ENCODE results near the gene RAB43. TPM values are rescaled to one million over a fixed set of nuclear protein-coding genes. Genes with fewer than 3 reads are reported as not detected.

RAB43 gene
- polyA plus RNA-seq, 5 donors = 5.1 to 12.8 (median 9.3) TPM

DNA sequence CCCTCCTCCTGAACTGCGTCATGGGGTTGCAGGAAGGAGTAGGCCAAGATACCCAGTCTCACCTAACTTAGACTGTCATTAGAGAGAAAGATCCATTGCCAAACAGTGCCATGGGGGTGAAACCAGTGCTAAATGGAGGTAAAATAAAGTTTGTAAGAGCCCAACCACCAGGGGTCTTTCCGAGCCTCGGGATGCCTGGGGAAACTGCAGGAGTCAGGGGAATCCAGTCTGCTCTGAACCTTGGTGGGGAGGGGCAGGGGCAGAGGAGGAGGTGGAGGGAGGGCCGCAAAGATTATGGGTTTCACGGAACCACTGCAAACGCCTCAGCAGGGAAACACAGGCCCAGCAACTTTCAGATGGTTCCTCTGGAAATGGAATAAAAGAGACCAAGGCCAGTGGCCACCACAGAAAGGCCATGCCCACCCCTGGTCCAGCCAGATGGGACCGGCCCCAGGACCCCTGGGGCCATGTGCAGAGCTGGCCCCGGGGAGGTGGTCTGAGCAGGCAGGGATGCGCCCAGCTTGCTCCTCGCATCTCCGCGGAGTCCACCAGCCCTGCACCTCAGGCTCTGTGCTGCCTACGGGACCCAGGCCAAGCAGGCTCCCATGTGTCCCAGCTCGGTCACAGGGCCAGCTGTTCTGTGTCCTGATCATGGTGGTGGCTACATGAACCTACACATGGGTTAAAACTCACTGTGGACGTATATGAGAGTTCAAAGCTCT, 80.9 kb downstream of the RAB43 start:
- DNase-seq = no peak

DNA sequence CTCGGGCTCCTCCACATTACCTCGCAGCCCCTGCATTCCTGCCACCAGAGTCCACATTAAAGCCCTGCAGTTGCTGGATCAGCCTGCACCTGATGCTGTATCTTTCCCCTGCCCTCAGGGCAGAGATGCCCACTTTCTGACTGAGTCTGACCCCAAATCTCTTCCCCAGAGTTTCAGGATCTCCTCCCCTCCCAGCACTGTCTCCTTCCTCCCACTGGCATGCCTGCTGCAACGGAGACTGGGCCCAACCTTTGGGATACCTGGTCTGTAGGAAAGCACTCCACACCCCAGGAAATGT, 81.6 kb downstream of the RAB43 start:
- no peak for DNase-seq

GRCh38 chr3:129039271-129040038, 82.1 kb downstream of the RAB43 start:
- no peak for DNase-seq

DNA sequence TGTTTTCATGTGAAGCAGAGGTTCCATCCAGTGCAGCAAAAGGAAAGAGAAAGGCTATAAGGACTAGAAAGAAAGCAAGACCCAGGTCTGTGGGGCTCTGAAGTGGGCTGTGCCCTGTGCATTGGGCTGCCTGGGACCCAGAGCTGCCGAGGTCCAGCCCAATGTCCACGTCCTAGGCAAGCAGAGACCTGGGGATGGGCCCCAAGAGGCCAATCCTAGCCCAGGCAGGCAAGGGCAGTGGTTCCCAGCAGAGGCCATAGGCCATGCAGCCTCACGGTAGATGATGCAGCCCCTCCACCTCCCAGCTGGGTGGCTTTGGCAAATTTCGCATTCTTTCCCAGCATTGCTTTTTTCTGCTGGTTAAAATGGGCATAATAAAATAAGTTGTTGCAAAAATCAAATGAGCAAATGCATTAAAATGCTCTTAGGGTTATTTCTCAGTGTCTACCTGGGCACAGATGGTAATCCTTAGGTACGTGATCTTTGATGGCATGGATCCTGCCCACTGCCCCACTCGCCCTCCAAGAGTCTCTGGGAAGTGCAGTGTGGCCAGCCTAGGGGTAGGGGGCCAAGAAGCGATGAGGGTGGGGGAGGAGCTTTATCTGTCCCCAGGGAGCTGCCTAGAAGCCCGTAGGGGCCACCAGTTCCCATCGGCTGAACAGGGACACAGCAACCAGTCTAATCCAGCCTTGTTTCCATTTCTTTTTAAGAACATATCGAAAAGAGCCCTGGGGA, 83.3 kb downstream of the RAB43 start:
- DNase-seq = no peak

Other genes with a start within 250 kb of the RAB43 start
- gene ACAD9, start 242.2 kb downstream of the RAB43 start, polyA plus RNA-seq (ENCODE audit: insufficient read depth in 1 of 5, insufficient read length in 5 of 5, low replicate concordance in 1 of 5) = 10 to 100 TPM; 36.8 to 43.7 (median 38.7) TPM
- 1 to 10 TPM; 2.6 to 4.2 (median 4.0) TPM for gene CFAP92, start 127.7 kb downstream of the RAB43 start, polyA plus RNA-seq (ENCODE audit: insufficient read depth in 1 of 5, insufficient read length in 5 of 5, low replicate concordance in 1 of 5)
- 10 to 100 TPM in 4 of 5 donors, 1 to 10 TPM in 1; 9.0 to 18.0 (median 12.4) TPM for gene EFCC1, start 120.5 kb downstream of the RAB43 start, polyA plus RNA-seq (ENCODE audit: insufficient read depth in 1 of 5, insufficient read length in 5 of 5, low replicate concordance in 1 of 5)
- gene GP9, start 61.0 kb downstream of the RAB43 start, polyA plus RNA-seq (ENCODE audit: insufficient read depth in 1 of 5, insufficient read length in 5 of 5, low replicate concordance in 1 of 5) = 1 to 10 TPM; 1.7 to 3.3 (median 2.4) TPM
- gene ISY1, start 39.3 kb upstream of the RAB43 start, polyA plus RNA-seq (ENCODE audit: insufficient read depth in 1 of 5, insufficient read length in 5 of 5, low replicate concordance in 1 of 5) = 10 to 100 TPM; 48.5 to 66.6 (median 51.3) TPM
- 100 to 1,000 TPM; 412 to 446 (median 429) TPM for gene CNBP, start 62.1 kb upstream of the RAB43 start, polyA plus RNA-seq (ENCODE audit: insufficient read depth in 1 of 5, insufficient read length in 5 of 5, low replicate concordance in 1 of 5)
- gene COPG1, start 127.8 kb upstream of the RAB43 start, polyA plus RNA-seq (ENCODE audit: insufficient read depth in 1 of 5, insufficient read length in 5 of 5, low replicate concordance in 1 of 5) = 100 to 1,000 TPM; 118 to 162 (median 145) TPM
- 10 to 100 TPM; 40.7 to 45.7 (median 43.4) TPM for gene HMCES, start 157.1 kb upstream of the RAB43 start, polyA plus RNA-seq (ENCODE audit: insufficient read depth in 1 of 5, insufficient read length in 5 of 5, low replicate concordance in 1 of 5)

All from right lung (tissue), 5 donors.